ENCODE measurements around the gene PRTFDC1.
"Not testable (repeated sequence)": the region's sequence is repeated elsewhere in the genome, so short reads cannot be mapped to it uniquely, and the experiment has no call there.

PRTFDC1 gene

GRCh38 chr10:24869354-24870015, 82.9 kb downstream of the PRTFDC1 start:
- DNase-seq = no peak

GRCh38 chr10:24866604-24867583, 85.5 kb downstream of the PRTFDC1 start:
- no peak for DNase-seq

GRCh38 chr10:24865783-24866182, 86.6 kb downstream of the PRTFDC1 start:
- no peak for DNase-seq

GRCh38 chr10:24862589-24862988, 89.8 kb downstream of the PRTFDC1 start:
- no peak for DNase-seq

- no peak for DNase-seq
Observed at GRCh38 chr10:24858288-24859270, 93.8 kb downstream of the PRTFDC1 start.

- DNase-seq = no peak
Observed at GRCh38 chr10:24857031-24857725, 95.2 kb downstream of the PRTFDC1 start.

- no peak for DNase-seq
Observed at GRCh38 chr10:24854256-24854655, 98.2 kb downstream of the PRTFDC1 start.

GRCh38 chr10:24853661-24854060, 98.7 kb downstream of the PRTFDC1 start:
- DNase-seq = no peak

- DNase-seq = no peak
Observed at GRCh38 chr10:24851629-24852028, 100.8 kb downstream of the PRTFDC1 start.

GRCh38 chr10:24850727-24851296, 101.6 kb downstream of the PRTFDC1 start:
- no peak for DNase-seq

- no peak for DNase-seq
Observed at GRCh38 chr10:24849501-24850299, 102.7 kb downstream of the PRTFDC1 start.

- DNase-seq = no peak
Observed at GRCh38 chr10:24849051-24849450, 103.4 kb downstream of the PRTFDC1 start.

- no peak for DNase-seq
Observed at GRCh38 chr10:24848195-24848594, 104.2 kb downstream of the PRTFDC1 start.

GRCh38 chr10:24847112-24848070, 105.0 kb downstream of the PRTFDC1 start:
- DNase-seq = no peak

GRCh38 chr10:24844742-24845141, 107.7 kb downstream of the PRTFDC1 start:
- no peak for DNase-seq

- DNase-seq = no peak
Observed at GRCh38 chr10:24843256-24843655, 109.2 kb downstream of the PRTFDC1 start.

GRCh38 chr10:24842856-24843255, 109.5 kb downstream of the PRTFDC1 start:
- no peak for DNase-seq

- no peak for DNase-seq
Observed at GRCh38 chr10:24841530-24841929, 110.9 kb downstream of the PRTFDC1 start.

GRCh38 chr10:24840784-24841183, 111.6 kb downstream of the PRTFDC1 start:
- no peak for DNase-seq

GRCh38 chr10:24837781-24838180, 114.6 kb downstream of the PRTFDC1 start:
- not testable (repeated sequence) for DNase-seq
